Fibroblast of villous mesenchyme (primary cell): ENCODE results near the gene ISOC2. TPM values are rescaled to one million over a fixed set of nuclear protein-coding genes. Genes with fewer than 3 reads are reported as not detected.
A peak's percentile ranks its signal among the peaks of the same experiment; 100 is the strongest.

Experiments
- DNase-seq: peaks from one replicate; pipeline ENCODE4 v3.0.0-alpha.2; 2010; ENCODE audit warnings: low read depth
- H3K4me3 ChIP-seq: 2 replicates; pipeline ENCODE4 v1.5.1; 2011; ENCODE audit warnings: low read depth, mild to moderate bottlenecking, low read length
- CTCF ChIP-seq: IDR thresholded peaks from 2 replicates; pipeline ENCODE4 v1.5.1; 2012; ENCODE audit warnings: low read depth, mild to moderate bottlenecking, low read length; ENCODE audit not compliant: insufficient read depth
- total RNA-seq: library from RNA; depleted of rRNA; stranded (reverse); fragments of >200 nt; gene quantifications from 2 replicates; pipeline ENCODE4 v1.2.3, GENCODE V29; 2012

Gene ISOC2
- total RNA-seq, 1 donor = 57.9 TPM

- H3K4me3 ChIP-seq = no peak overlapping the region
- TF ChIP-seq CTCF = no peak
- no peak for DNase-seq
Measured at GRCh38 chr19:55489711-55490477, 28.5 kb upstream of the ISOC2 start.

GRCh38 chr19:55488986-55489710, 27.7 kb upstream of the ISOC2 start:
- DNase-seq = no peak
- no peak for TF ChIP-seq CTCF
- H3K4me3 ChIP-seq = no peak overlapping the region

- DNase-seq = no peak
- peak within 1 kb of the TSS; percentile 40 for H3K4me3 ChIP-seq
- TF ChIP-seq CTCF = no peak
Measured at GRCh38 chr19:55487924-55488687, 26.7 kb upstream of the ISOC2 start, which contains the start of gene SSC5D. Gene SSC5D, plus strand, starts transcription at chr19:55488436. Its CDS starts 154 bp downstream, at chr19:55488590.

- no peak for TF ChIP-seq CTCF
- DNase-seq = peak; percentile 89
- peak overlapping the region; percentile 23 for H3K4me3 ChIP-seq
Measured at GRCh38 chr19:55486971-55487923, 25.8 kb upstream of the ISOC2 start.

GRCh38 chr19:55486043-55486970, 24.9 kb upstream of the ISOC2 start:
- peak; percentile 6 for TF ChIP-seq CTCF
- DNase-seq = no peak
- peak overlapping the region; percentile 77 for H3K4me3 ChIP-seq
